Ovary (tissue), 9 donors: ENCODE results near the gene USH1G. TPM values are rescaled to one million over a fixed set of nuclear protein-coding genes. Genes with fewer than 3 reads are reported as not detected.

Source experiments
- DNase-seq, 5 donors: peaks; one replicate each; pipeline ENCODE4 v3.0.0-alpha.2; 2019 to 2020
- H3K27ac ChIP-seq, 2 donors: fragments of 200-600 bp; one replicate each; pipeline versions ENCODE4 v1.5.1 to v1.8.0; 2019 to 2022
- H3K27me3 ChIP-seq: fragments of 200-600 bp; one replicate; pipeline ENCODE4 v1.8.0; 2022
- H3K36me3 ChIP-seq: fragments of 200-600 bp; sonication (generic); one replicate; pipeline ENCODE4 v1.5.1; 2019
- H3K4me1 ChIP-seq: one replicate; pipeline ENCODE4 v1.8.1; 2013; ENCODE audit warnings: mild to moderate bottlenecking, moderate library complexity; ENCODE audit not compliant: insufficient read depth
- H3K4me3 ChIP-seq: fragments of 200-600 bp; sonication (generic); one replicate; pipeline ENCODE4 v1.5.1; 2017
- H3K9me3 ChIP-seq, 2 donors: fragments of 200-600 bp in 1 of 2; sonication (generic) in 1 of 2; one replicate each; pipeline versions ENCODE4 v1.5.1 to v1.8.1; 2013 to 2019; ENCODE audit warnings: mild to moderate bottlenecking in 1 of 2, moderate library complexity in 1 of 2
- CTCF ChIP-seq, 3 donors: fragments of 450-650 bp in 2 of 3; fragments of 200-600 bp in 1 of 3; IDR thresholded peaks; one replicate each; pipeline versions ENCODE4 v1.5.1 to v1.8.0; 2016 to 2022; ENCODE audit warnings: antibody characterized with exemption in 3 of 3, mild to moderate bottlenecking in 1 of 3
- EP300 ChIP-seq: sonication (generic); formaldehyde crosslinking; IDR thresholded peaks from one replicate; pipeline ENCODE4 v1.6.1; 2017; ENCODE audit warnings: antibody characterized with exemption
- POLR2A ChIP-seq: fragments of 450-650 bp; IDR thresholded peaks from one replicate; pipeline ENCODE4 v1.6.1; 2017; ENCODE audit warnings: antibody characterized with exemption, mild to moderate bottlenecking, moderate library complexity
- WGBS, 3 donors: extraction: QIAGEN DNeasy Blood & Tissue Kit in 1 of 3; methylation state at CpG; one replicate each; pipeline versions ENCODE4 v1.1.5 to v1.1.7; 2013 to 2017; 5-methylcytosine and 5-hydroxymethylcytosine counted together
- intact Hi-C, 4 donors: fragments of 100-400 bp; cut with DNase I; formaldehyde crosslinking; loops; one replicate each; pipeline versions ENCODE4 v1.11.0 to v1.15.1; 2022 to 2023
- polyA plus RNA-seq, 2 donors: library from polyadenylated mRNA; stranded (reverse); fragments of 200-250 nt in 1 of 2; fragments of 350-450 nt in 1 of 2; fragmentation: Illumina TruSeq in 1 of 2; extraction: RNeasy Lipid Tissue Mini Kit (QIAGEN cat#74804) in 1 of 2; gene quantifications; one replicate each; pipeline ENCODE4 v1.2.3, GENCODE V29; 2013 to 2014
- total RNA-seq, 7 donors: library from RNA; depleted of rRNA in 2 of 7; stranded (reverse); fragments of >200 nt in 2 of 7; fragmentation: NEBNext Ultra II Directional in 3 of 7; extraction: Animal tissue kit (Norgen Biotek cat#: 25700) in 3 of 7; gene quantifications; one replicate each; pipeline versions ENCODE4 v1.1.0 to v1.2.4, GENCODE V29; 2016 to 2023
- donor health status: DM: no; HTN: no; CAD: no; lungs with moderate emphysema.
- donor health status: DM: no; HTN: no; CAD: no.
- donor health status: Bipolar disorder and iron deficiency.
- donor health status: DM: yes; HTN: yes; CAD: no.
- donor health status: DM: no; HTN: no; CAD: no.
- donor health status: DM: yes; HTN: yes; CAD: no.

Gene USH1G
- total and polyA plus RNA-seq, 9 donors, result 0.08 to 1.4 (median 0.61) TPM

- Histone ChIP-seq H3K4me3 (no peak overlapping the region), H3K4me1 (no peaks in the 10 kb centered on the region), H3K9me3 (no peaks in the 10 kb centered on the region), H3K27me3 (no peaks in the 10 kb centered on the region), H3K27ac (no peak overlapping the region), H3K36me3 (no peaks in the 10 kb centered on the region)
- TF ChIP-seq EP300, result no peak
- TF ChIP-seq POLR2A, result no peak
- TF ChIP-seq CTCF (IDR thresholded peaks at IDR 0.05), result no peak
- 71 to 75% (median 74%) methylated on average over 14 of the region's 14 CpGs for WGBS, 3 donors
- intact Hi-C loops, result no loop called here
- DNase-seq, result no peak
Observed at GRCh38 chr17:74901353-74902135, 21.5 kb downstream of the USH1G start.

GRCh38 chr17:74900208-74900607 lies 22.8 kb downstream of the USH1G start:
- Histone ChIP-seq H3K4me1 (no peaks in the 10 kb centered on the region), H3K27ac (no peak overlapping the region), H3K36me3 (no peaks in the 10 kb centered on the region), H3K9me3 (no peaks in the 10 kb centered on the region), H3K4me3 (no peak overlapping the region), H3K27me3 (no peaks in the 10 kb centered on the region)
- TF ChIP-seq CTCF (IDR thresholded peaks at IDR 0.05) (no peak), EP300 (no peak), POLR2A (no peak)
- 83 to 85% (median 84%) methylated on average over 8 of the region's 8 CpGs for WGBS, 3 donors
- no peak for DNase-seq
- intact Hi-C loops, result no loop called here

- Histone ChIP-seq H3K9me3 (no peaks in the 10 kb centered on the region), H3K27me3 (no peaks in the 10 kb centered on the region), H3K36me3 (no peaks in the 10 kb centered on the region), H3K27ac (no peak overlapping the region), H3K4me1 (no peaks in the 10 kb centered on the region), H3K4me3 (no peak overlapping the region)
- whole genome bisulfite sequencing, 3 donors, result 80 to 83% (median 81%) methylated on average over 11 of the region's 11 CpGs
- no peak for DNase-seq
- intact Hi-C loops, result no loop called here
- TF ChIP-seq EP300 (no peak), POLR2A (no peak), CTCF (IDR thresholded peaks at IDR 0.05) (no peak)
Observed at GRCh38 chr17:74898376-74898946, 24.6 kb downstream of the USH1G start.

GRCh38 chr17:74893936-74894671 lies 29.0 kb downstream of the USH1G start:
- Histone ChIP-seq H3K27me3 (no peaks in the 10 kb centered on the region), H3K27ac (no peak overlapping the region), H3K4me1 (peaks cover 3% of the 10 kb centered on the region), H3K36me3 (no peaks in the 10 kb centered on the region), H3K9me3 (no peaks in the 10 kb centered on the region), H3K4me3 (no peak overlapping the region)
- intact Hi-C loops, result no loop called here
- DNase-seq, result no peak
- 26 to 28% (median 28%) methylated on average over 21 to 22 of the region's 22 CpGs for WGBS, 3 donors
- no peak for TF ChIP-seq POLR2A
- no peak for TF ChIP-seq EP300
